AG09309 (cell line): Measurements from ENCODE around the gene GATAD2A.

ENCODE experiments used
- DNase-seq: peaks from one replicate; pipeline ENCODE4 v3.0.0-alpha.2; 2010; ENCODE audit warnings: low read depth
- H3K4me3 ChIP-seq: 2 replicates; pipeline ENCODE4 v1.5.1; 2011; ENCODE audit warnings: mild to moderate bottlenecking, low read depth, low read length, moderate library complexity; ENCODE audit not compliant: control insufficient read depth
- TF ChIP-seq, protein P1 (sequence below): IDR thresholded peaks from 2 replicates; pipeline ENCODE4 v1.5.1; 2011; ENCODE audit warnings: mild to moderate bottlenecking, low read depth, low read length, inconsistent platforms; ENCODE audit not compliant: insufficient read depth, control insufficient read depth; ENCODE audit errors: missing control alignments

Gene GATAD2A

DNA sequence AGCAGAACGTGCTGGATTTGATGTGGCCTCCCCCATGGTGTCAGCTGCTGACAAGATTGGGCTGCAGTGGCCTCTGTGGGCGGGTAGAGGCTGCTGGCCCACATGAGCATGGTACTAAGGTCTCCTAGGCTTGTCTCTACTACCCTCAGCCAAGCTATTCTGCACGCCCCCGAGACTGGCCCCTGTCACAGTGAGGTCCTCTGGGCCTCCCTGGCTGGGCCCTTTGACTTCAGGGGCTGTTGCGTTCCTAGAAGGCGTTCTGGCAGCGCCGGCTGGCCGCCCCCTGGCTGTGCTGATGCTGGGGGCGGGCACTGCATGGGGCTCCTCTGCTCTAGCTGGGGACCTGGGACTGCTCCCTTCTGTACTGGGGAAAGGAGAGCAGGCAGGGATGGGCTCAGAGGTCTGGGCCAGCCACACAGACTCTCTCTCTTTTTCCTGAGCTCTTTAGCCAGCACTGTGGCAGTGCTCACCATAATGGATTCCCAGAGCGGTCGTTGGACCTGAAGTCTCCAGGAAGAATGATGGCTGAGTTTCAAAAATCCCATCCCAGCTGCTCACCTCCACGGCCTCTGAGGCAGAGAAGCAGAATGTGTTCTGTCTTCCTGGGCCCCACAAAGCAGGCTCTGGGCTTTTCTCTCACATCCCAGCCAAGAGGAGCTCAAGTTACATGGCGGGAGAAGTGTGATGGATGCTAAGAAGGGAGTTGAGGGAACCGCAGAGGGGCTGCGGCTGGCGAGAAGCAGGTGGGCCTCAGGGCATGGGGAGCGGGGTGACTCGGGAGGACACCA lies 77.5 kb downstream of the GATAD2A start:
- DNase-seq: no peak
- TF ChIP-seq, protein P1, sequence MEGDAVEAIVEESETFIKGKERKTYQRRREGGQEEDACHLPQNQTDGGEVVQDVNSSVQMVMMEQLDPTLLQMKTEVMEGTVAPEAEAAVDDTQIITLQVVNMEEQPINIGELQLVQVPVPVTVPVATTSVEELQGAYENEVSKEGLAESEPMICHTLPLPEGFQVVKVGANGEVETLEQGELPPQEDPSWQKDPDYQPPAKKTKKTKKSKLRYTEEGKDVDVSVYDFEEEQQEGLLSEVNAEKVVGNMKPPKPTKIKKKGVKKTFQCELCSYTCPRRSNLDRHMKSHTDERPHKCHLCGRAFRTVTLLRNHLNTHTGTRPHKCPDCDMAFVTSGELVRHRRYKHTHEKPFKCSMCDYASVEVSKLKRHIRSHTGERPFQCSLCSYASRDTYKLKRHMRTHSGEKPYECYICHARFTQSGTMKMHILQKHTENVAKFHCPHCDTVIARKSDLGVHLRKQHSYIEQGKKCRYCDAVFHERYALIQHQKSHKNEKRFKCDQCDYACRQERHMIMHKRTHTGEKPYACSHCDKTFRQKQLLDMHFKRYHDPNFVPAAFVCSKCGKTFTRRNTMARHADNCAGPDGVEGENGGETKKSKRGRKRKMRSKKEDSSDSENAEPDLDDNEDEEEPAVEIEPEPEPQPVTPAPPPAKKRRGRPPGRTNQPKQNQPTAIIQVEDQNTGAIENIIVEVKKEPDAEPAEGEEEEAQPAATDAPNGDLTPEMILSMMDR: no peak
- no peak overlapping the region for H3K4me3 ChIP-seq

DNA sequence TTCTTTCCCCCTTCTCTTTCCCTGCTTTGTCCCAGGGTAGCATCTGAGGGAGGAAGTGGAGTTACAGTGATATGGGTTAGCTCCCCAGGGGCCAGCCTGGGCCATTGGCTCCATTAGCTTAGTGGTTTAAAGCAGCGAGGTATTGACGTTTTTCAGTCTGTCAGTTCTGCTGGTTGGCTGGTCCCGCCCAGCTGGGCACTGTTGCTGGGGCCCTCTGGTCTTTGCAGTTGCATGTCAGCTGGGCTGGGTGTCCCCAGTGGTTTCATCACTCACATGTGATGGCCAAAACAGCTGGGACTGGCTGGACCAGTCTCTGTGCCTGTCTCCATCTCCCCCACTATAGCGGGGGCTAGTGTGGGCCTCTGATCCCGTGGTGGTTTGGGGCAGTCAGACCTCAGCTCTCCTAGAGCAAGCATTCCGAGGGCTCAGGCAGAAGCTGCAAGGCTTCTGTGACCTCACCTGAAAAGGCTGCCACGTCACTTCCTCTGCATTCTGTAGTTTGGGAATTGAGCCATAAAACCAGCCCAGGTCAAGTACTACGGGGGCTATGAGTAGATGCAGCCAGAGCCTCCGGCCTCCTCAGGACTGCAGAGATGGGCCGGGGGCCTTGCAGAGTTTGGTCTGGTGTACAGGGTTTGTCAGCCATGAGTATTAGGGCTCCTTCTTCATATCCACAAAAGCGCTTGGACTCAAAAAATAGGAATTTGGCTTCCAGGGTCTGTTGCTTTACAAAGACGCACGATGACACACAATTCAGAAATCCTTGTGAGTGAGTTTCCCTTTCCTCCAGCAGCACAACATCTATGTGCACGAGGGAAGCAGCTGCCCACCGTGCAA lies 79.9 kb downstream of the GATAD2A start:
- H3K4me3 ChIP-seq: no peak overlapping the region
- TF ChIP-seq, protein P1: no peak
- no peak for DNase-seq

DNA sequence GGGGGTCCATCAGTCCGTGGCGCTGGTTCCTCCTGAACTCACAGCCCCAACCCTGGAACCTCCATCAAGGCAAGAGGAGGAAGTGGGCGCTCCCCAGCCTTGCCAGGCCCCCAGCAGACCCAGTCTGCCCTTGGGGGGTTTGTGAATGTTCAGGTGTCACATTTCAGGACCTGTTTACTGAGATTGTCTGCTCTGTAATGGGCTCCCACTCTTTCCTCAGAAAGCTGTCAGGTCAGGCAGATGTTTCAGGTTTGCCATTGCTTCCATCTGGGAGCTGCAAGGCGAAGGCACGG lies 80.5 kb downstream of the GATAD2A start:
- no peak overlapping the region for H3K4me3 ChIP-seq
- TF ChIP-seq, protein P1: no peak
- no peak for DNase-seq

DNA sequence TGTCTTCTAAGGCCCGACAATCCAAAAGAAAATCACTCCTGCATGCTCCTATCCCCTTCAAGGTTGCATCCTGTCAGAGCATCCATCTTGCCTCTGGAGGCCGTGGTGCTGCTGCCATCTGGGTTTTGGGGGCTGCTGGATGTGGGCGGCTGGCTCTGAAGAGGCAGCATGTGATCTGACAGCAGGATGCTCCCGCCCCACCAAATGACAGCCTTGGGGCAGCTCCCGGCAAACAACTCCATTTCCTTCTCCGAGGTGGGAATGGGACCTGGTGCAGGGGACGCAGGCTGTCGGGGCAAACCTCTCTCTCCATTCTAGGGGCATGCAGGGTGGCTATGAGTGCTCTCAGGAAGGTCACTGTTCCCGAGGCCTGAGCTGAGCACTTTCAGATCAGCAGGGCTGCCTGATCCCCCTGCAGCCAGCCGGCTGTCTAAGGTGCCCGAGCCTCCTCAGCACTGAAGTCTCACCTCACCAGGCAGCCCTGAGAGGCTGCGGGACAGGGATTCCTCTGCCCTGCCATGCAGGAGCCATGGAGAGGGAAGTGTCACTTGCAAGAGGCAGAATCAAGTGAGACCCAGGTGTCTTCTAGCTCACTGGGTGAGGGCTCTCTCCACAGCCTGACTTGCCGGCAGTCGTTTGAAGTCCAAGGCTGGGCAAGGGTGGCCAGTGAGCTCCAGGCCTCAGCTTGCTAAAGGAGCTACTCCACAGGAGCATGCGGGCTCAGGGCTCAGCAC lies 81.0 kb downstream of the GATAD2A start:
- TF ChIP-seq, protein P1: no peak
- no peak overlapping the region for H3K4me3 ChIP-seq
- DNase-seq: no peak

DNA sequence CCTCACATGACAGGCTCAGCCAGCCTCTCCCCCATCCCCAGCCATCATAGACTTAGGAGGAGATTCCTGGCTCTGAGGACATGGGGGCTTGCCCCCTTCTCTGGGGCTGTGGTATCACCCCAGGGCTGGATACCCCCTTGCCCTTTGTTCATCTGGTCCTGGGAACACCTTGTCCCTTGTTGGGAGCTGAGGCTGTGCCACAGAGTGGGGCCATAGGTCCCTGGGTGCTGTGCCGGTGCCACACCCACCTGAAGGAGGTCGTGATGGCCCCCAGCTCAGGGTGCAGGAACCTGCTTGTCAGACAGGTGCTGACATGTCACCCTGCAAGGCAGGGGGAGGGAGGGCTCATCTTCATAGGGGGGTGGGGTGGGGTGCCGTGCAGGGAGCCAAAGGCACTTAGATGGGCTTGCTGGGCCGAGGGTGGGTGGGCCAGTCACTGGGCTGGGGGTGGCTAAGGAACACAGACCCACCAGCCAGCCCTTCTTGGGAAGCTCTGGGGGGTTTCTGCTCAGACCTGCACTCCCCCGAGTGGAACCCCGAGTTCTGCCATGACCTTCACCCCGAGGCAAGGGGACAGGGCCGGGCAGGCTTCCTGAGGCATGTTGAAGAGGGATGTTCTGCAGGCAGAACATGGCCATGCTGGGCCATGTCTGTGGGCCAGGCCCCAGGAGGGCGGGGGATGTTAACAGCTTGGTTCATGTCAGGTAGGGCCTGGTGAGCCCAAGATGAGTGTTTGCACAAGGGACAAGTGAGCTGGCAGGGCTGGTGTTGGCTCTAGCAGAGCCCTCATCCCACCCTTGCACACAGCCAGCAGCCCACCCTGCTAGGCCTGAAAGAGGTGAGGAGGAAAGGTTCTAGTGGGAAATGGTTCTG lies 81.8 kb downstream of the GATAD2A start:
- TF ChIP-seq, protein P1: no peak
- no peak overlapping the region for H3K4me3 ChIP-seq
- DNase-seq: no peak
